CD14-positive monocyte (primary cell): ENCODE results near the gene DPP10. TPM values are rescaled to one million over a fixed set of nuclear protein-coding genes. Genes with fewer than 3 reads are reported as not detected.

Experiments used
- DNase-seq, 3 donors: peaks; one replicate each; pipeline ENCODE4 v3.0.0-alpha.2; 2011 to 2022
- H2AFZ ChIP-seq: 2 replicates; pipeline ENCODE4 v1.6.0; 2012; ENCODE audit warnings: mild to moderate bottlenecking, low read depth, low read length, inconsistent platforms; ENCODE audit not compliant: insufficient read depth, poor library complexity, severe bottlenecking
- H3K27ac ChIP-seq, 2 donors: 1 replicate in 1 of 2; 2 replicates in 1 of 2; pipeline ENCODE4 v1.5.1; 2012 to 2013; ENCODE audit warnings: low read length in 2 of 2, control low read depth in 1 of 2, inconsistent platforms in 1 of 2, low read depth in 1 of 2, mild to moderate bottlenecking in 1 of 2
- H3K27me3 ChIP-seq, 2 donors: one replicate each; pipeline versions ENCODE4 v1.6.0 to v1.6.1; 2011 to 2013; ENCODE audit warnings: low read length in 2 of 2; ENCODE audit not compliant: control insufficient read depth in 2 of 2, insufficient read depth in 2 of 2
- H3K36me3 ChIP-seq, 2 donors: replicated peaks in 1 of 2; 1 replicate in 1 of 2; 2 replicates in 1 of 2; pipeline versions ENCODE4 v1.5.1 to v1.6.1; 2012 to 2013; ENCODE audit warnings: low read length in 2 of 2, control low read depth in 1 of 2, inconsistent platforms in 1 of 2, mild to moderate bottlenecking in 1 of 2; ENCODE audit not compliant: insufficient read depth in 2 of 2, control insufficient read depth in 1 of 2
- H3K4me1 ChIP-seq, 2 donors: 1 replicate in 1 of 2; 2 replicates in 1 of 2; pipeline versions ENCODE4 v1.5.1 to v1.6.1; 2012 to 2013; ENCODE audit warnings: low read length in 2 of 2, control low read depth in 1 of 2, inconsistent platforms in 1 of 2, mild to moderate bottlenecking in 1 of 2, moderate library complexity in 1 of 2; ENCODE audit not compliant: insufficient read depth in 2 of 2, control insufficient read depth in 1 of 2
- H3K4me2 ChIP-seq: replicated peaks from 2 replicates; pipeline ENCODE3; 2012; ENCODE audit warnings: low read length, moderate library complexity, mild to moderate bottlenecking; ENCODE audit not compliant: poor library complexity, severe bottlenecking; ENCODE audit errors: extremely low read depth
- H3K4me3 ChIP-seq, 3 experiments: fragments of 200-600 bp in 1 of 3; sonication (generic) in 1 of 3; replicated peaks in 1 of 3; 1 replicate in 2 of 3; 2 replicates in 1 of 3; pipeline ENCODE4 v1.5.1; 2011 to 2013; ENCODE audit warnings: low read length in 3 of 3, mild to moderate bottlenecking in 3 of 3, control low read depth in 2 of 3, low read depth in 2 of 3, inconsistent platforms in 1 of 3, moderate library complexity in 1 of 3
- H3K79me2 ChIP-seq: 2 replicates; pipeline ENCODE4 v1.6.0; 2012; ENCODE audit warnings: mild to moderate bottlenecking, control low read depth, inconsistent platforms, low read length, moderate library complexity; ENCODE audit not compliant: insufficient read depth
- H3K9ac ChIP-seq: 2 replicates; pipeline ENCODE4 v1.6.0; 2017; ENCODE audit warnings: low read length, mild to moderate bottlenecking; ENCODE audit not compliant: insufficient read depth, poor library complexity, severe bottlenecking
- H3K9me3 ChIP-seq, 2 donors: replicated peaks in 1 of 2; 1 replicate in 1 of 2; 2 replicates in 1 of 2; pipeline versions ENCODE4 v1.5.1 to v1.6.1; 2012 to 2013; ENCODE audit warnings: low read length in 2 of 2, control low read depth in 1 of 2; ENCODE audit not compliant: control insufficient read depth in 1 of 2, insufficient read depth in 1 of 2
- H4K20me1 ChIP-seq: 2 replicates; pipeline ENCODE4 v1.6.0; 2012; ENCODE audit warnings: mild to moderate bottlenecking, low read length, control low read depth, moderate library complexity; ENCODE audit not compliant: insufficient read depth
- H3K27ac Mint-ChIP-seq, 7 donors: one replicate each; pipeline ENCODE4 v1.8.0; 2020; ENCODE audit warnings: mild to moderate bottlenecking in 7 of 7, mixed read lengths in 7 of 7, moderate library complexity in 6 of 7, inconsistent platforms in 2 of 7
- H3K27me3 Mint-ChIP-seq, 3 donors: one replicate each; pipeline ENCODE4 v1.8.0; 2021 to 2022; ENCODE audit warnings: low read depth in 3 of 3, mild to moderate bottlenecking in 3 of 3, mixed read lengths in 3 of 3, moderate library complexity in 3 of 3, inconsistent platforms in 1 of 3
- H3K36me3 Mint-ChIP-seq, 2 donors: one replicate each; pipeline ENCODE4 v1.8.0; 2020; ENCODE audit warnings: mixed read lengths in 2 of 2, inconsistent platforms in 1 of 2, mild to moderate bottlenecking in 1 of 2
- H3K4me1 Mint-ChIP-seq: one replicate; pipeline ENCODE4 v1.8.0; 2020; ENCODE audit warnings: mild to moderate bottlenecking, mixed read lengths
- H3K4me3 Mint-ChIP-seq, 2 donors: one replicate each; pipeline ENCODE4 v1.8.0; 2020; ENCODE audit warnings: mild to moderate bottlenecking in 2 of 2, mixed read lengths in 2 of 2, moderate library complexity in 1 of 2
- H3K9me3 Mint-ChIP-seq, 7 donors: one replicate each; pipeline ENCODE4 v1.8.0; 2020 to 2022; ENCODE audit warnings: mixed read lengths in 7 of 7, mild to moderate bottlenecking in 6 of 7, moderate library complexity in 6 of 7, inconsistent platforms in 2 of 7
- CTCF ChIP-seq: fragments of 200-600 bp; IDR thresholded peaks from one replicate; pipeline ENCODE4 v1.8.0; 2022; ENCODE audit warnings: antibody characterized with exemption, mild to moderate bottlenecking
- WGBS: methylation state at CpG from one replicate; pipeline ENCODE4 v1.1.5; 2013; ENCODE audit warnings: missing lambda C conversion rate; ENCODE audit not compliant: insufficient coverage; 5-methylcytosine and 5-hydroxymethylcytosine counted together
- intact Hi-C, 2 donors: fragments of 100-400 bp; cut with micrococcal nuclease; formaldehyde crosslinking; loops; one replicate each; pipeline versions ENCODE4 v1.15.0 to v1.15.1; 2023
- polyA minus RNA-seq: library from RNA; depleted of rRNA, polyadenylated mRNA; stranded (reverse); fragments of >200 nt; gene quantifications from 2 replicates; pipeline ENCODE4 v1.2.3, GENCODE V29; 2012
- polyA plus RNA-seq, 3 donors: library from polyadenylated mRNA; depleted of rRNA in 1 of 3; unstranded in 2 of 3; stranded (reverse) in 1 of 3; fragments of 300-500 nt in 2 of 3; fragments of >200 nt in 1 of 3; fragmentation: Illumina TruSeq in 2 of 3; gene quantifications; 1 replicate in 2 of 3; 2 replicates in 1 of 3; pipeline ENCODE4 v1.2.3, GENCODE V29; 2012 to 2021
- total RNA-seq, 12 experiments: library from RNA in 1 of 12; stranded (reverse) in 1 of 12; fragments of 120-200 nt in 1 of 12; gene quantifications; one replicate each; pipeline ENCODE4 v1.2.4 and lab custom pipeline; 2013 to 2026; ENCODE audit warnings: mixed read lengths in 6 of 12, inconsistent platforms in 1 of 12

The DPP10 gene
- total RNA-seq (2013): 1.5 TPM
- polyA plus RNA-seq: not detected
- not detected in 2 replicates for polyA minus RNA-seq
- total RNA-seq (lab: John Stamatoyannopoulos, UW): 0 to 3.7 (median 0.27) reads per million in 11 experiments

- no peaks in the 10 kb centered on the region for H3K36me3 Mint-ChIP-seq
- H3K27ac Mint-ChIP-seq: no peak within 1 kb of the TSS
- Histone ChIP-seq H3K27ac (no peak within 1 kb of the TSS), H4K20me1 (no peaks in the 10 kb centered on the region), H3K36me3 (no peaks in the 10 kb centered on the region), H3K9ac (no peak within 1 kb of the TSS), H2AFZ (no peak within 1 kb of the TSS), H3K4me3 (no peak within 1 kb of the TSS), H3K4me1 (no peaks in the 10 kb centered on the region), H3K9me3 (no peaks in the 10 kb centered on the region), H3K79me2 (no peaks in the 10 kb centered on the region), H3K27me3 (no peaks in the 10 kb centered on the region), H3K4me2 (no peak within 1 kb of the TSS)
- DNase-seq: no peak
- intact Hi-C loops: no loop called here
- peaks cover 0 to 5% (median 0%) of the 10 kb centered on the region in 7 donors for H3K9me3 Mint-ChIP-seq
- H3K27me3 Mint-ChIP-seq: no peaks in the 10 kb centered on the region
- no peak for TF ChIP-seq CTCF
- 9% methylated on average over 5 of the region's 5 CpGs for WGBS
- H3K4me3 Mint-ChIP-seq: no peak within 1 kb of the TSS
- no peaks in the 10 kb centered on the region for H3K4me1 Mint-ChIP-seq
These were observed at the start of gene DPP10 for GRCh38 chr2:114442510-114442909. TSS of gene DPP10 (plus strand) at chr2:114442641.

GRCh38 chr2:114400890-114401289 lies 41.6 kb upstream of the DPP10 start:
- Histone ChIP-seq H2AFZ (no peak overlapping the region), H3K4me1 (no peaks in the 10 kb centered on the region), H3K27me3 (no peaks in the 10 kb centered on the region), H3K9me3 (peaks cover 12 to 13% of the 10 kb centered on the region in 2 donors), H4K20me1 (no peaks in the 10 kb centered on the region), H3K9ac (no peak overlapping the region), H3K4me3 (no peak overlapping the region), H3K79me2 (no peaks in the 10 kb centered on the region), H3K36me3 (no peaks in the 10 kb centered on the region), H3K4me2 (no peak overlapping the region), H3K27ac (no peak overlapping the region)
- Mint-ChIP-seq H3K4me1 (no peaks in the 10 kb centered on the region), H3K36me3 (no peaks in the 10 kb centered on the region), H3K4me3 (no peak overlapping the region), H3K27ac (no peak overlapping the region), H3K27me3 (no peaks in the 10 kb centered on the region), H3K9me3 (peaks cover 7 to 22% (median 12%) of the 10 kb centered on the region in 7 donors)
- no peak for TF ChIP-seq CTCF
- intact Hi-C loops: no loop called here
- no peak for DNase-seq
- 50% methylated on average over 1 of the region's 3 CpGs for WGBS
